Measurements from ENCODE around the gene CGB1. TPM values are rescaled to one million over a fixed set of nuclear protein-coding genes. Genes with fewer than 3 reads are reported as not detected.

CGB1 gene
- polyA plus RNA-seq, 2 of the 4 experiments (the other 2 are of a cell fraction), result 0.13 TPM; not detected in 1

- no peak overlapping the region for H3K27ac ChIP-seq
- H3K4me1 ChIP-seq, result peaks cover 14% of the 10 kb centered on the region; the same call in 2 of the 3 replicates
- ChIA-PET CTCF (interaction anchor here (1.5 to 21.8 kb wide), 3 partner anchors 10 to 40 kb away, joined by 6 to 408 read pairs (median 8); partner anchors contain the start of genes GYS1 and RUVBL2), POLR2A (no interaction called here)
- H3K9me3 ChIP-seq, result no peaks in the 10 kb centered on the region
- 95% methylated on average over 23 of the region's 29 CpGs for WGBS (ENCODE audit: missing lambda C conversion rate)
- FAIRE-seq (no peak), DNase-seq (ENCODE audit: low read depth in 1 of 2, low spot score in 1 of 2) (no peak), ATAC-seq (no peak)
- H3K4me2 ChIP-seq, result no peak overlapping the region
- H3K4me3 ChIP-seq, result no peak overlapping the region
- TF ChIP-seq ESRRA (IDR thresholded peaks at IDR 0.05; ENCODE audit: borderline replicate concordance, low read length), result no peak
- TF ChIP-seq RFX5 (IDR thresholded peaks at IDR 0.05), result no peak
- TF ChIP-seq ATOH8 (CRISPR knock-in tag; IDR thresholded peaks at IDR 0.05; ENCODE audit: low read depth), result no peak
- no peak for TF ChIP-seq CHD2 (IDR thresholded peaks at IDR 0.05; ENCODE audit: low read length, partially characterized antibody)
- TF ChIP-seq SREBF2 (IDR thresholded peaks at IDR 0.05), result no peak
- no peak for TF ChIP-seq HMGXB4 (CRISPR knock-in tag; IDR thresholded peaks at IDR 0.05; ENCODE audit: borderline replicate concordance)
- TF ChIP-seq FOXS1 (CRISPR knock-in tag; IDR thresholded peaks at IDR 0.05), result no peak
- no peak for TF ChIP-seq ZNF302 (CRISPR knock-in tag; IDR thresholded peaks at IDR 0.05)
These were observed 20.4 kb downstream of the CGB1 start for GRCh38 chr19:49016067-49016839.

GRCh38 chr19:49014870-49015255, 21.8 kb downstream of the CGB1 start:
- ATAC-seq (no peak), FAIRE-seq (no peak), DNase-seq (ENCODE audit: low read depth in 1 of 2, low spot score in 1 of 2) (no peak)
- Histone ChIP-seq H3K4me3 (no peak overlapping the region), H3K27ac (no peak overlapping the region), H3K4me2 (no peak overlapping the region), H3K4me1 (peaks cover 14% of the 10 kb centered on the region; the same call in 2 of the 3 replicates), H3K9me3 (no peaks in the 10 kb centered on the region)
- TF ChIP-seq HEYL (CRISPR knock-in tag; IDR thresholded peaks at IDR 0.05) (no peak), REST (IDR thresholded peaks at IDR 0.05) (no peak), CBX8 (IDR thresholded peaks at IDR 0.05) (no peak), RCOR1 (IDR thresholded peaks at IDR 0.05; ENCODE audit: low read depth, low read length) (no peak)
- CTCF ChIA-PET, result interaction anchor here (1.5 to 21.8 kb wide), 4 partner anchors 19 to 60 kb away, joined by 3 to 408 read pairs (median 8); partner anchors contain the start of genes GYS1 and RUVBL2
- POLR2A ChIA-PET, result no interaction called here
- WGBS (ENCODE audit: missing lambda C conversion rate), result 88% methylated on average over 18 of the region's 18 CpGs

GRCh38 chr19:49014123-49014869, 22.4 kb downstream of the CGB1 start:
- POLR2A ChIA-PET, result no interaction called here
- WGBS (ENCODE audit: missing lambda C conversion rate), result 92% methylated on average over 32 of the region's 32 CpGs
- ATAC-seq, result no peak
- TF ChIP-seq MAX (IDR thresholded peaks at IDR 0.05), result no peak
- no peak for TF ChIP-seq NFE2L2 (conservative IDR thresholded peaks at IDR 0.05; ENCODE audit: low read length)
- no peak for TF ChIP-seq CHD4 (IDR thresholded peaks at IDR 0.05; ENCODE audit: borderline replicate concordance)
- TF ChIP-seq CHD2 (IDR thresholded peaks at IDR 0.05; ENCODE audit: low read length, partially characterized antibody), result no peak
- no peak for TF ChIP-seq CTCF (IDR thresholded peaks at IDR 0.05)
- TF ChIP-seq SREBF2 (IDR thresholded peaks at IDR 0.05), result no peak
- TF ChIP-seq ZNF302 (CRISPR knock-in tag; IDR thresholded peaks at IDR 0.05), result no peak
- TF ChIP-seq HOXA7 (CRISPR knock-in tag; IDR thresholded peaks at IDR 0.05), result no peak
- no peak for TF ChIP-seq EHF (CRISPR knock-in tag; IDR thresholded peaks at IDR 0.05)
- TF ChIP-seq RAD21 (conservative IDR thresholded peaks at IDR 0.05 in 1 of 2, IDR thresholded peaks at IDR 0.05 in 1 of 2), result no peak
- no peak for TF ChIP-seq HES2 (IDR thresholded peaks at IDR 0.05)
- no peak for TF ChIP-seq CBX8 (IDR thresholded peaks at IDR 0.05)
- TF ChIP-seq NR3C1 (IDR thresholded peaks at IDR 0.05), result no peak
- no peak for TF ChIP-seq HEYL (CRISPR knock-in tag; IDR thresholded peaks at IDR 0.05)

More at GRCh38 chr19:49014123-49014869, 22.4 kb downstream of the CGB1 start:
- FAIRE-seq (no peak), DNase-seq (ENCODE audit: low read depth in 1 of 2, low spot score in 1 of 2) (no peak)
- no peak overlapping the region for H3K4me2 ChIP-seq
- no peak overlapping the region for H3K4me3 ChIP-seq
- H3K4me1 ChIP-seq, result peaks cover 10% of the 10 kb centered on the region; the same call in 2 of the 3 replicates
- H3K9me3 ChIP-seq, result no peaks in the 10 kb centered on the region
- CTCF ChIA-PET, result interaction anchor here (1.2 to 21.8 kb wide), 8 partner anchors 10 to 74 kb away, joined by 3 to 408 read pairs (median 4); partner anchors contain the start of genes GYS1 and RUVBL2
- no peak overlapping the region for H3K27ac ChIP-seq
